ENCODE results near the gene XPNPEP3.

DNA sequence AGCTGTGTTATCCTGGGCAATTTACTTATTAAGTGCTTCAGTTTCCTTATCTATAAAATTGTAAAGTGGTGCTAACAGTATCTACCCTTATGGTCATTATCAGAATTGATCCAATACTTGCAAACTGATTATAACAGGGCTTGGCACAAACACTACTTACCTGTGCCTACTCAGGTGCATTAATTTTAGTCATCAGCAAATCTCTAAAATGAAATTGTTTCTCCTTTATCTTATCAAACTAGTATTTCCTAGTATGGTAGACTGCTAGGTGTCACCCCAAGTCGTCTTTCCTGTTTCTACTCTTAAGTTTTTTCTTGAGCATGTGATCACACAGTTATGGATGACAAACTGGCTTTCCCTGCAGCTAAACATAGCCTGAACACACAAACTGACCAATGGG lies 33.5 kb upstream of the XPNPEP3 start:
- TF ChIP-seq, protein P1, sequence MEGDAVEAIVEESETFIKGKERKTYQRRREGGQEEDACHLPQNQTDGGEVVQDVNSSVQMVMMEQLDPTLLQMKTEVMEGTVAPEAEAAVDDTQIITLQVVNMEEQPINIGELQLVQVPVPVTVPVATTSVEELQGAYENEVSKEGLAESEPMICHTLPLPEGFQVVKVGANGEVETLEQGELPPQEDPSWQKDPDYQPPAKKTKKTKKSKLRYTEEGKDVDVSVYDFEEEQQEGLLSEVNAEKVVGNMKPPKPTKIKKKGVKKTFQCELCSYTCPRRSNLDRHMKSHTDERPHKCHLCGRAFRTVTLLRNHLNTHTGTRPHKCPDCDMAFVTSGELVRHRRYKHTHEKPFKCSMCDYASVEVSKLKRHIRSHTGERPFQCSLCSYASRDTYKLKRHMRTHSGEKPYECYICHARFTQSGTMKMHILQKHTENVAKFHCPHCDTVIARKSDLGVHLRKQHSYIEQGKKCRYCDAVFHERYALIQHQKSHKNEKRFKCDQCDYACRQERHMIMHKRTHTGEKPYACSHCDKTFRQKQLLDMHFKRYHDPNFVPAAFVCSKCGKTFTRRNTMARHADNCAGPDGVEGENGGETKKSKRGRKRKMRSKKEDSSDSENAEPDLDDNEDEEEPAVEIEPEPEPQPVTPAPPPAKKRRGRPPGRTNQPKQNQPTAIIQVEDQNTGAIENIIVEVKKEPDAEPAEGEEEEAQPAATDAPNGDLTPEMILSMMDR (IDR thresholded peaks at IDR 0.05) = no peak
- TF ChIP-seq POLR2A (IDR thresholded peaks at IDR 0.05) = no peak
